Panc1 (cell line): ENCODE measurements around the gene MTERF4. TPM values are rescaled to one million over a fixed set of nuclear protein-coding genes. Genes with fewer than 3 reads are reported as not detected.

Experiments
- ATAC-seq: fragments of 200-7000 bp; cut with Tn5 transposase; 2 replicates; pipeline ENCODE4 v1.9.1; 2020; ENCODE audit warnings: mild to moderate bottlenecking, moderate library complexity
- BruUV-seq: library from RNA; stranded (reverse); fragments of 400-500 nt; replicated peaks from 2 replicates; lab custom pipeline; 2021; lab: Mats Ljungman, UMichigan
- CTCF ChIA-PET: fragments of 300-600 bp; sonication (Branson Sonifier 250); formaldehyde crosslinking; loops from one replicate; lab custom pipeline; 2022; ENCODE audit warnings: antibody characterized with exemption; lab: Charles Lee
- POLR2A ChIA-PET: fragments of 300-600 bp; sonication (Branson Sonifier 250); formaldehyde crosslinking; loops from one replicate; lab custom pipeline; 2022; ENCODE audit warnings: antibody characterized with exemption; lab: Charles Lee
- DNase-seq: peaks from one replicate; pipeline ENCODE4 v3.0.0-alpha.2; 2010; ENCODE audit warnings: low read depth, low spot score
- H3K27ac ChIP-seq: 2 replicates; pipeline ENCODE4 v1.5.1; 2011; ENCODE audit warnings: mild to moderate bottlenecking, low read length, inconsistent platforms
- H3K27me3 ChIP-seq: fragments of 200-500 bp; sonication (Bioruptor generic); 2 replicates; pipeline ENCODE4 v1.6.0; 2014; ENCODE audit warnings: low read length, inconsistent platforms; ENCODE audit not compliant: control insufficient read depth, insufficient read depth
- H3K36me3 ChIP-seq: fragments of 200-500 bp; sonication (Bioruptor generic); 2 replicates; pipeline ENCODE4 v1.5.1; 2014; ENCODE audit warnings: inconsistent platforms, mild to moderate bottlenecking, low read length, moderate library complexity; ENCODE audit not compliant: control insufficient read depth, insufficient read depth
- H3K4me1 ChIP-seq: 2 replicates; pipeline ENCODE4 v1.5.1; 2011; ENCODE audit warnings: inconsistent platforms, mild to moderate bottlenecking, low read length, moderate library complexity; ENCODE audit not compliant: control insufficient read depth, insufficient read depth
- H3K4me3 ChIP-seq, 2 experiments: 2 replicates each; pipeline ENCODE4 v1.5.1; 2011 to 2012; ENCODE audit warnings: low read depth in 2 of 2, low read length in 2 of 2, mild to moderate bottlenecking in 2 of 2, inconsistent platforms in 1 of 2, moderate library complexity in 1 of 2
- H3K9me3 ChIP-seq: fragments of 200-500 bp; sonication (Bioruptor generic); 2 replicates; pipeline ENCODE4 v1.5.1; 2014; ENCODE audit warnings: low read depth, mild to moderate bottlenecking, inconsistent platforms, low read length, moderate library complexity; ENCODE audit not compliant: control insufficient read depth, insufficient read depth
- CTCF ChIP-seq: fragments of 450-650 bp; IDR thresholded peaks from 2 replicates; pipeline ENCODE4 v1.5.1; 2017; ENCODE audit warnings: mild to moderate bottlenecking
- POLR2AphosphoS5 ChIP-seq: IDR thresholded peaks from 2 replicates; pipeline ENCODE4 v1.6.1; 2012; ENCODE audit warnings: mild to moderate bottlenecking, low read depth, low read length, moderate library complexity
- REST ChIP-seq, 2 experiments: IDR thresholded peaks; 2 replicates each; pipeline ENCODE4 v1.6.1; 2011 to 2012; ENCODE audit warnings: low read depth in 2 of 2, control low read depth in 1 of 2, low read length in 1 of 2, mild to moderate bottlenecking in 1 of 2, moderate library complexity in 1 of 2; ENCODE audit not compliant: insufficient read depth in 1 of 2
- SIN3A ChIP-seq: IDR thresholded peaks from 2 replicates; pipeline ENCODE4 v1.6.1; 2012; ENCODE audit warnings: low read depth, mild to moderate bottlenecking, low read length, moderate library complexity, borderline replicate concordance; ENCODE audit not compliant: insufficient read depth
- TCF7L2 ChIP-seq: IDR thresholded peaks from 2 replicates; pipeline ENCODE4 v1.6.1; 2011; ENCODE audit warnings: mild to moderate bottlenecking, low read depth, low read length, inconsistent platforms
- in situ Hi-C: cut with HindIII; loops from 2 replicates; pipeline ENCODE4 v1.10.0; 2016; ENCODE audit warnings: low sequenced_read_pairs, low pct_unique_long_range_greater_than_20kb
- intact Hi-C: fragments of 100-400 bp; cut with micrococcal nuclease; formaldehyde crosslinking; loops from one replicate; pipeline ENCODE4 v1.10.0; 2022; ENCODE audit not compliant: unreplicated experiment
- total RNA-seq: library from RNA; stranded (reverse); gene quantifications from one replicate; pipeline ENCODE4 v1.2.1, GENCODE V29; 2021; ENCODE audit not compliant: unreplicated experiment

Gene MTERF4
- total RNA-seq, 1 experiment from 2014 or later = 28.9 TPM

DNA sequence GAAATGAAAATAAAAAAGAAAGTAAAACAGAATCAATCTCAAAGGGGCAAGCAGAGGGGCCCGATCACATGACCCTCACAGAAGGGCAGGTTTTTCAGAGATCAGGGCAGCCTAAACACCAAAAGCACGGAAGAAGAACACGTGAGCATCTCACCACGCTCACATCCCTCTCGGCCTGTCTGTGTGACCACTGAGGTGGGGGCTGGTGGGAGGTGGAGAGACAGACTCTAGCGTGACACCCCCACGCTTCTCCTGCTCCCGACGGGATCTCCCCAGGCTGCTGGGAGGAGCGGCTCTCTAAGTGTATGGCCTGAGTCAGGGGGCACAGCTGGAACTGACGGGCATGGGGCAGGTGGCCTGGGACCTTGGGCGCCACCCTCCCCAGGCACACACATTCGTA lies 23.5 kb upstream of the MTERF4 start:
- no peaks in the 10 kb centered on the region; the same call in 1 of the 2 replicates for H3K36me3 ChIP-seq
- CTCF ChIA-PET = no interaction called here
- POLR2A ChIA-PET = no interaction called here

DNA sequence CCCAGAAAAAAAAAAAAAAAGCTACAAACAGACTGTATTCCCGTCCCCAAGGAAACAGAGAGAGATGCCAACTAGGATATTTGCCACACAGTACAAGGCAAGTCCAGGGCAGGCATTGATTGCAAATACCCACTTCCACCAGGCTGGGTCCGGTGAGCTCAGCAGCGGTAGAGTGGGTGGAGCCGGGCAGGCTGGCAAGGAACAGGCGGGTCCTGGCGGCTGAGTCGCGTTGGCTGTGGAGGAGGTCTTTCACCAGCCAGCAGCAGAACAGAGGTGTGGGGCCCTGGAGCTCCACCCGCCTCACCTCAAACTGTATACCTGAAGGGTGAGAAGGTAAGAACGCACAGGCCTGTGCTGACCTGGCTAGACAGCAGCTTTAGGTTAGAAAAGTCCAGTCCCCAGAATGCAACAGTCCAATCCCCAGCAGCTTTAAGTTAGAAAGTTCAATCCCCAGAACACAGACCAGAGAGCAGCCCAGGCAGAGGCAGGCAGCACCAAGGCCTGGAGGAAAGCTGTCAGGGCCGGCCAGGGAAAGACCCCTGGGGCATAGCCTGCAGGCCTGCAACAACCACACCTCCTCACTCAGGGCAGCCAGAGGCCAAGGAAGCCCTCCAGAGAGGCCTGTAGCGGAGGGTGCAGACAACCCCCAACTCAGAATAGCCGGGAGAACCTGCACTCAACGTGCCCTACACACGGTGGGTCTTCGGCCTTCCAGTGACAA lies 21.9 kb upstream of the MTERF4 start:
- Histone ChIP-seq H3K4me1 (no peaks in the 10 kb centered on the region), H3K4me3 (no peak overlapping the region), H3K36me3 (no peaks in the 10 kb centered on the region; the same call in 1 of the 2 replicates), H3K9me3 (no peaks in the 10 kb centered on the region), H3K27ac (no peak overlapping the region), H3K27me3 (no peaks in the 10 kb centered on the region)
- intact Hi-C loops (no loop called here), in situ Hi-C loops (no loop called here)
- ChIA-PET POLR2A (no interaction called here), CTCF (no interaction called here)
- ATAC-seq (0 out of 2 replicates have a peak, but pooled peaks have one; percentile 26), DNase-seq (no peak)
- BruUV-seq = no TSS peak
- TF ChIP-seq CTCF (no peak), REST (IDR thresholded peaks at IDR 0.05; ENCODE audit: insufficient read depth in 1 of 2, low read depth in 2 of 2, low read length in 1 of 2) (no peak), POLR2AphosphoS5 (no peak), SIN3A (no peak), TCF7L2 (no peak)

More for the DNA sequence above, 23.5 kb upstream of the MTERF4 start:
- no peak overlapping the region for H3K27ac ChIP-seq
- BruUV-seq = no TSS peak
- in situ Hi-C loops (no loop called here), intact Hi-C loops (no loop called here)
- H3K27me3 ChIP-seq = no peaks in the 10 kb centered on the region
- TF ChIP-seq SIN3A (no peak), REST (IDR thresholded peaks at IDR 0.05; ENCODE audit: insufficient read depth in 1 of 2, low read depth in 2 of 2, low read length in 1 of 2) (no peak), CTCF (no peak), TCF7L2 (no peak), POLR2AphosphoS5 (no peak)
- H3K4me1 ChIP-seq = no peaks in the 10 kb centered on the region
- H3K4me3 ChIP-seq = no peak overlapping the region
- no peaks in the 10 kb centered on the region for H3K9me3 ChIP-seq
- DNase-seq (no peak), ATAC-seq (no peak)
